HepG2 (cell line): ENCODE results near the gene GSDME. TPM values are rescaled to one million over a fixed set of nuclear protein-coding genes. Genes with fewer than 3 reads are reported as not detected.

Experiments used
- CAMTA2 ChIP-seq: sonication (generic); formaldehyde crosslinking; IDR thresholded peaks from 2 replicates; pipeline ENCODE4 v1.4.0; 2020; ENCODE audit warnings: mild to moderate bottlenecking, missing genetic modification reagents, borderline replicate concordance
- CCDC6 ChIP-seq: sonication (generic); formaldehyde crosslinking; IDR thresholded peaks from 2 replicates; pipeline ENCODE4 v1.8.1; 2022; ENCODE audit warnings: mild to moderate bottlenecking, missing genetic modification reagents, moderate library complexity
- ERF ChIP-seq: IDR thresholded peaks from 2 replicates; pipeline ENCODE4 v1.6.1; 2018; ENCODE audit warnings: missing biosample characterization, missing genetic modification reagents
- GATAD2A ChIP-seq: IDR thresholded peaks from 2 replicates; pipeline ENCODE4 v1.6.1; 2016
- REL ChIP-seq: sonication (generic); formaldehyde crosslinking; conservative IDR thresholded peaks from 2 replicates; pipeline ENCODE4 v1.8.0; 2022; ENCODE audit warnings: mild to moderate bottlenecking, missing genetic modification reagents, moderate library complexity
- ZBTB7B ChIP-seq: sonication (generic); formaldehyde crosslinking; IDR thresholded peaks from 2 replicates; pipeline ENCODE4 v1.4.0; 2020; ENCODE audit warnings: missing genetic modification reagents
- ZFP41 ChIP-seq: sonication (generic); formaldehyde crosslinking; IDR thresholded peaks from 2 replicates; pipeline ENCODE4 v1.4.0; 2020; ENCODE audit warnings: mild to moderate bottlenecking, missing genetic modification reagents, borderline replicate concordance
- ZNF326 ChIP-seq: sonication (generic); formaldehyde crosslinking; IDR thresholded peaks from 2 replicates; pipeline ENCODE4 v1.4.0; 2020; ENCODE audit warnings: missing genetic modification reagents, borderline replicate concordance
- ZNF556 ChIP-seq: sonication (generic); formaldehyde crosslinking; IDR thresholded peaks from 2 replicates; pipeline ENCODE4 v1.4.0; 2020; ENCODE audit warnings: mild to moderate bottlenecking, missing genetic modification reagents, borderline replicate concordance
- ZNF816 ChIP-seq: sonication (generic); formaldehyde crosslinking; IDR thresholded peaks from 2 replicates; pipeline ENCODE4 v1.8.0; 2022; ENCODE audit warnings: missing genetic modification reagents, mild to moderate bottlenecking, borderline replicate concordance
- polyA plus RNA-seq, 8 experiments: library from polyadenylated mRNA; depleted of rRNA in 3 of 8; stranded (reverse) in 7 of 8; unstranded in 1 of 8; fragments of >200 nt; fragmentation: Illumina TruSeq in 4 of 8; extraction: Trizol in 4 of 8; gene quantifications; 2 replicates each; pipeline versions ENCODE4 v1.2.1 to v1.2.3, GENCODE V29; 2011 to 2016; ENCODE audit warnings: low read depth in 4 of 8, missing spikeins in 1 of 8, mixed read lengths in 1 of 8; ENCODE audit not compliant: insufficient read depth in 1 of 8
- total RNA-seq, 5 experiments: library from RNA; depleted of rRNA; stranded (reverse); fragments of >200 nt; fragmentation: Illumina TruSeq; extraction: Trizol; gene quantifications; 2 replicates each; pipeline ENCODE4 v1.2.3, GENCODE V29; 2016; ENCODE audit warnings: low read depth in 1 of 5
- TF ChIP-seq, protein P1 (sequence below): sonication (generic); formaldehyde crosslinking; IDR thresholded peaks from 2 replicates; pipeline ENCODE4 v1.4.0; 2020; ENCODE audit warnings: missing genetic modification reagents, borderline replicate concordance
- TF ChIP-seq, protein P2 (sequence below): IDR thresholded peaks from 2 replicates; pipeline ENCODE4 v1.6.1; 2012; ENCODE audit warnings: low read depth, low read length, improper control_type of control experiment
- TF ChIP-seq, protein P3 (sequence below): sonication (generic); formaldehyde crosslinking; IDR thresholded peaks from 2 replicates; pipeline ENCODE4 v1.5.0; 2020; ENCODE audit warnings: missing genetic modification reagents, mild to moderate bottlenecking, borderline replicate concordance
- TF ChIP-seq, protein P4 (sequence below): IDR thresholded peaks from 2 replicates; pipeline ENCODE4 v1.6.1; 2016; ENCODE audit warnings: low read depth, borderline replicate concordance
- TF ChIP-seq, protein P5 (sequence below): sonication (generic); formaldehyde crosslinking; IDR thresholded peaks from 2 replicates; pipeline ENCODE4 v1.4.0; 2020; ENCODE audit warnings: mild to moderate bottlenecking, missing genetic modification reagents
- TF ChIP-seq, protein P6 (sequence below): sonication (generic); formaldehyde crosslinking; conservative IDR thresholded peaks from 2 replicates; pipeline ENCODE4 v1.4.0; 2020; ENCODE audit warnings: mild to moderate bottlenecking, missing genetic modification reagents, moderate library complexity

Gene GSDME
- total and polyA plus RNA-seq, 2 of the 13 experiments (the other 11 are each of a cell fraction or from before 2014, with no cell fraction given): 19.2 to 28.2 TPM

DNA sequence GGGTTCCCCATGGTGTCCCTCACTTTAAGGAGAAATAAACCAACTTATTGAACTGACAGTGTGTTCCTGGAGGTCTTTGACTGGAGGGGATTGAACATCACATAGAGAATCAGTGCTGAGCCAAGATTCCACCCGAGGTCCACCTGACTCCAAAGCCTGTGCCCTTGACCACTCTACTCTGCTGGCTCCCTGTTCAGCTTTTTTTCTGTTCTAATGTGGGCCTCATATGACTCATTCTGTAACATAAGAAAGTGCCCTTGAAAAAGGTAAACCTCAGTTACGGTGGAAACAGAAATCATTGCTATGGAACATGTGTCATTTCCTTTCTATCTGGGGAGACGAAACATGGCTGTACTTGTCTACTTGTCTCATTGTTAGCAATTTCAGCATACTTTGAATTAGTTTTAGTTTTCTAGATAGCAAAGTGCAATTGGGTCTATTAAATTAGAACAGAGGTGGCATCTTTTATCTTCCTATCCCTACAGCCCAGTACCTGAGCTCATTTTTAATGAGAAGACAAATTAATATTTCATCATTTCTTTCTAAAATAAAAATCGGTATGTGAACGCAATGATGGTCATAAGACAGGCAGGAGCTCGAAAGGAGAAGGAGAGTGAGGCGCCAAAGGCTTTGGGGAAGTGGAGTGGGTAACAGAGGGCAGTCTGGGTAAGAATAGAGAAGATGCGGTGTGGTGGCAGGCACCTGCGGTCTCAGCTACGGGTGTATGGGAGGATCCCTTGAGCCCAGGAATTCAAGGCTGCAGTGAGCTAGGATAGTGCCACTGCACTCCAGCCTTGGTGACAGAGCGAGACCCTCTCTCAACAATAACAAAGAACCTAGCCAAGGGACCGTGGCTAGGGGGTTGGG, 1.5 kb downstream of the GSDME start (continued):
- TF ChIP-seq, protein P1, sequence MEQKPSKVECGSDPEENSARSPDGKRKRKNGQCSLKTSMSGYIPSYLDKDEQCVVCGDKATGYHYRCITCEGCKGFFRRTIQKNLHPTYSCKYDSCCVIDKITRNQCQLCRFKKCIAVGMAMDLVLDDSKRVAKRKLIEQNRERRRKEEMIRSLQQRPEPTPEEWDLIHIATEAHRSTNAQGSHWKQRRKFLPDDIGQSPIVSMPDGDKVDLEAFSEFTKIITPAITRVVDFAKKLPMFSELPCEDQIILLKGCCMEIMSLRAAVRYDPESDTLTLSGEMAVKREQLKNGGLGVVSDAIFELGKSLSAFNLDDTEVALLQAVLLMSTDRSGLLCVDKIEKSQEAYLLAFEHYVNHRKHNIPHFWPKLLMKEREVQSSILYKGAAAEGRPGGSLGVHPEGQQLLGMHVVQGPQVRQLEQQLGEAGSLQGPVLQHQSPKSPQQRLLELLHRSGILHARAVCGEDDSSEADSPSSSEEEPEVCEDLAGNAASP: no peak
- TF ChIP-seq, protein P2, sequence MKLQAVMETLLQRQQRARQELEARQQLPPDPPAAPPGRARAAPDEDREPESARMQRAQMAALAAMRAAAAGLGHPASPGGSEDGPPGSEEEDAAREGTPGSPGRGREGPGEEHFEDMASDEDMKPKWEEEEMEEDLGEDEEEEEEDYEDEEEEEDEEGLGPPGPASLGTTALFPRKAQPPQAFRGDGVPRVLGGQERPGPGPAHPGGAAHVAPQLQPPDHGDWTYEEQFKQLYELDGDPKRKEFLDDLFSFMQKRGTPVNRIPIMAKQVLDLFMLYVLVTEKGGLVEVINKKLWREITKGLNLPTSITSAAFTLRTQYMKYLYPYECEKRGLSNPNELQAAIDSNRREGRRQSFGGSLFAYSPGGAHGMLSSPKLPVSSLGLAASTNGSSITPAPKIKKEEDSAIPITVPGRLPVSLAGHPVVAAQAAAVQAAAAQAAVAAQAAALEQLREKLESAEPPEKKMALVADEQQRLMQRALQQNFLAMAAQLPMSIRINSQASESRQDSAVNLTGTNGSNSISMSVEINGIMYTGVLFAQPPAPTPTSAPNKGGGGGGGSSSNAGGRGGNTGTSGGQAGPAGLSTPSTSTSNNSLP: peak; percentile 33; the same call in 1 of the 2 replicates
- TF ChIP-seq, protein P3, sequence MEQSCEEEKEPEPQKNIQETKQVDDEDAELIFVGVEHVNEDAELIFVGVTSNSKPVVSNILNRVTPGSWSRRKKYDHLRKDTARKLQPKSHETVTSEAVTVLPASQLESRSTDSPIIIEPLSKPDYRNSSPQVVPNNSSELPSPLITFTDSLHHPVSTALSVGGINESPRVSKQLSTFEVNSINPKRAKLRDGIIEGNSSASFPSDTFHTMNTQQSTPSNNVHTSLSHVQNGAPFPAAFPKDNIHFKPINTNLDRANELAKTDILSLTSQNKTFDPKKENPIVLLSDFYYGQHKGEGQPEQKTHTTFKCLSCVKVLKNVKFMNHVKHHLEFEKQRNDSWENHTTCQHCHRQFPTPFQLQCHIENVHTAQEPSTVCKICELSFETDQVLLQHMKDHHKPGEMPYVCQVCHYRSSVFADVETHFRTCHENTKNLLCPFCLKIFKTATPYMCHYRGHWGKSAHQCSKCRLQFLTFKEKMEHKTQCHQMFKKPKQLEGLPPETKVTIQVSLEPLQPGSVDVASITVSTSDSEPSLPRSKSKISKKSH (CRISPR knock-in tag): no peak
- TF ChIP-seq ZBTB7B (CRISPR knock-in tag) (no peak), GATAD2A (CRISPR knock-in tag) (peak; percentile 69), REL (CRISPR knock-in tag) (no peak), CAMTA2 (CRISPR knock-in tag) (no peak), ERF (CRISPR knock-in tag) (peak; percentile 43; the same call in 1 of the 2 replicates), ZNF326 (CRISPR knock-in tag) (no peak), ZFP41 (CRISPR knock-in tag) (no peak), CCDC6 (CRISPR knock-in tag) (no peak), ZNF816 (CRISPR knock-in tag) (no peak), ZNF556 (CRISPR knock-in tag) (no peak)
- TF ChIP-seq, protein P4, sequence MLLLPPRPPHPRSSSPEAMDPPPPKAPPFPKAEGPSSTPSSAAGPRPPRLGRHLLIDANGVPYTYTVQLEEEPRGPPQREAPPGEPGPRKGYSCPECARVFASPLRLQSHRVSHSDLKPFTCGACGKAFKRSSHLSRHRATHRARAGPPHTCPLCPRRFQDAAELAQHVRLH (CRISPR knock-in tag): no peak
- TF ChIP-seq, protein P5, sequence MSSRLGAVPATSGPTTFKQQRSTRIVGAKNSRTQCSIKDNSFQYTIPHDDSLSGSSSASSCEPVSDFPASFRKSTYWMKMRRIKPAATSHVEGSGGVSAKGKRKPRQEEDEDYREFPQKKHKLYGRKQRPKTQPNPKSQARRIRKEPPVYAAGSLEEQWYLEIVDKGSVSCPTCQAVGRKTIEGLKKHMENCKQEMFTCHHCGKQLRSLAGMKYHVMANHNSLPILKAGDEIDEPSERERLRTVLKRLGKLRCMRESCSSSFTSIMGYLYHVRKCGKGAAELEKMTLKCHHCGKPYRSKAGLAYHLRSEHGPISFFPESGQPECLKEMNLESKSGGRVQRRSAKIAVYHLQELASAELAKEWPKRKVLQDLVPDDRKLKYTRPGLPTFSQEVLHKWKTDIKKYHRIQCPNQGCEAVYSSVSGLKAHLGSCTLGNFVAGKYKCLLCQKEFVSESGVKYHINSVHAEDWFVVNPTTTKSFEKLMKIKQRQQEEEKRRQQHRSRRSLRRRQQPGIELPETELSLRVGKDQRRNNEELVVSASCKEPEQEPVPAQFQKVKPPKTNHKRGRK (CRISPR knock-in tag): no peak
- TF ChIP-seq, protein P6, sequence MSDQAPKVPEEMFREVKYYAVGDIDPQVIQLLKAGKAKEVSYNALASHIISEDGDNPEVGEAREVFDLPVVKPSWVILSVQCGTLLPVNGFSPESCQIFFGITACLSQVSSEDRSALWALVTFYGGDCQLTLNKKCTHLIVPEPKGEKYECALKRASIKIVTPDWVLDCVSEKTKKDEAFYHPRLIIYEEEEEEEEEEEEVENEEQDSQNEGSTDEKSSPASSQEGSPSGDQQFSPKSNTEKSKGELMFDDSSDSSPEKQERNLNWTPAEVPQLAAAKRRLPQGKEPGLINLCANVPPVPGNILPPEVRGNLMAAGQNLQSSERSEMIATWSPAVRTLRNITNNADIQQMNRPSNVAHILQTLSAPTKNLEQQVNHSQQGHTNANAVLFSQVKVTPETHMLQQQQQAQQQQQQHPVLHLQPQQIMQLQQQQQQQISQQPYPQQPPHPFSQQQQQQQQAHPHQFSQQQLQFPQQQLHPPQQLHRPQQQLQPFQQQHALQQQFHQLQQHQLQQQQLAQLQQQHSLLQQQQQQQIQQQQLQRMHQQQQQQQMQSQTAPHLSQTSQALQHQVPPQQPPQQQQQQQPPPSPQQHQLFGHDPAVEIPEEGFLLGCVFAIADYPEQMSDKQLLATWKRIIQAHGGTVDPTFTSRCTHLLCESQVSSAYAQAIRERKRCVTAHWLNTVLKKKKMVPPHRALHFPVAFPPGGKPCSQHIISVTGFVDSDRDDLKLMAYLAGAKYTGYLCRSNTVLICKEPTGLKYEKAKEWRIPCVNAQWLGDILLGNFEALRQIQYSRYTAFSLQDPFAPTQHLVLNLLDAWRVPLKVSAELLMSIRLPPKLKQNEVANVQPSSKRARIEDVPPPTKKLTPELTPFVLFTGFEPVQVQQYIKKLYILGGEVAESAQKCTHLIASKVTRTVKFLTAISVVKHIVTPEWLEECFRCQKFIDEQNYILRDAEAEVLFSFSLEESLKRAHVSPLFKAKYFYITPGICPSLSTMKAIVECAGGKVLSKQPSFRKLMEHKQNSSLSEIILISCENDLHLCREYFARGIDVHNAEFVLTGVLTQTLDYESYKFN: peak; percentile 63; the same call in 1 of the 2 replicates
